SK-N-DZ (cell line): Measurements from ENCODE around the gene COA8.
"Not testable (repeated sequence)": the region's sequence is repeated elsewhere in the genome, so short reads cannot be mapped to it uniquely, and the experiment has no call there.

Experiments used
- DNase-seq: peaks from one replicate; pipeline ENCODE4 v3.0.0-alpha.2; 2015; ENCODE audit warnings: low spot score

Gene COA8

DNA sequence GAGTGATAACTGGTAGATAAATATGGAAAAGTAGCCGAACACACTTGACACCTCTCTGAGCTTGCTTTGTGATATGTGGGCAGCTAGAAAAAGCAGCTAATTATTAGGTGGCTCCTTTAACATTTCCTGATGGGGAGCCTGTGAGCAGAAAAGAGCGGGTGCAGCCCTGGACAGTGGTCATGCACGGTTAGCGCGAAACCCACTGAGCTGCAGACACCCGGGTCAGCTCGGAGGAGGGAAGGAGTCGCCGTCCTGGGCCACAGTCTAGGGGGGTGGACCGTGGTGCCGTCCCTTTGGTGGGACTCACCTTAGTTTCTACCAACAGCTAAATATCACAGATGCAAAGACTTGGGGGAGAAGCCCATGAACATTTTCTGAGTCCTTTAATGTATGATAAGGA lies 6.6 kb downstream of the COA8 start:
- no peak for DNase-seq

DNA sequence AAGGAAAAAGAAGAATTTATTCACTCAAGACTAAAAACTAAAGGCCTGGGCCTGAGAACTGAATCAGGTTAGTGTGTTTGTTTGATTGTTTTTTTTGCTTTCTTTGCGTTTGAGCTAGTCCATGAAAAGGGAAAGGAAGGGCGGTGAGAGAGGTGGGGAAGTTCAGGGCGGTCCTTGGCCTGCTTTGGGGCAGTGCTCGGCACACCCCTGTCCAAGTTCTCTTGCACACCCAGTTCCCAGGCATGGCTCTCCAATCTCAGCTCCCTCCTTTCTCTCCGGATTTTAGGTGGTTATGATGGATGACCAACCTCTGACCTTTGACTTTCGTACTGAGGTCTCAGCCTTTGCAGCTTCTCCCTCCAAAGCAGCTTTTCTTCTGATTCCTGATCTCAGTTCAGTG lies 11.3 kb downstream of the COA8 start:
- DNase-seq: no peak

GRCh38 chr14:103574707-103575285 lies 12.0 kb downstream of the COA8 start:
- no peak for DNase-seq

- DNase-seq: no peak
Measured at GRCh38 chr14:103576371-103577024, 13.7 kb downstream of the COA8 start.

DNA sequence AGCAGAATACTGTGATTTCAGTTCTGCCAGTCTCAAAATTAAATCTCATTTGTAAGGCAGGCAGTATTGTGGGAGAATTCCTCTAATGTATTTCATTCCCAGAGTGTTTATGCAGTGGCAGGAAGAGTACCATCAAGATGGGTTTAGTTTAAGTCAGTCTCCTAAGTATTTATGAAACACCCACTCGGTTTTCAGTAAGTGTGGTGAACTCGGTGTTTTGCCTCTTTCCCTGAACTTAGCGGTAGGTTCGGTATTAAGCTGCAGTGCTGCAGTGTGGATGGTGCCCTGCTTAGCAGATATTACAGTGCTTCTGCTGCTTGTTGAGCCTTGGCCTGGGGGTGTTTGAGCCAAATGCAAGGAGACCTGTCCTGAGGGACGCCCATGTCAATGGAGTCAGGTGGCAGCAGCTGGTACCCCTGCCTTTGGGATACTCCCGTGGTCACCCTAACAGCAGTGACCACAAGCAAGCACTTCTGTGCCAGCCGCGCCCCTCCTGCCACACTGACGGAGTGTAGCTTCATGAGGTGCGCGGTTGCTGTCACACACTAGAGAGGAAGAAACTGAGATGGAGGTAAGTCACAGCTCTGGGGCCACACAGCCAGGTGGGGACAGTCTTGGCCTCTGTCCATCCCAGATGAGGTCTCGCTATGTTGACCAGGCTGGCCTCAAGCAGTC lies 15.8 kb downstream of the COA8 start:
- DNase-seq: no peak

GRCh38 chr14:103581206-103581605 lies 18.4 kb downstream of the COA8 start:
- no peak for DNase-seq

DNA sequence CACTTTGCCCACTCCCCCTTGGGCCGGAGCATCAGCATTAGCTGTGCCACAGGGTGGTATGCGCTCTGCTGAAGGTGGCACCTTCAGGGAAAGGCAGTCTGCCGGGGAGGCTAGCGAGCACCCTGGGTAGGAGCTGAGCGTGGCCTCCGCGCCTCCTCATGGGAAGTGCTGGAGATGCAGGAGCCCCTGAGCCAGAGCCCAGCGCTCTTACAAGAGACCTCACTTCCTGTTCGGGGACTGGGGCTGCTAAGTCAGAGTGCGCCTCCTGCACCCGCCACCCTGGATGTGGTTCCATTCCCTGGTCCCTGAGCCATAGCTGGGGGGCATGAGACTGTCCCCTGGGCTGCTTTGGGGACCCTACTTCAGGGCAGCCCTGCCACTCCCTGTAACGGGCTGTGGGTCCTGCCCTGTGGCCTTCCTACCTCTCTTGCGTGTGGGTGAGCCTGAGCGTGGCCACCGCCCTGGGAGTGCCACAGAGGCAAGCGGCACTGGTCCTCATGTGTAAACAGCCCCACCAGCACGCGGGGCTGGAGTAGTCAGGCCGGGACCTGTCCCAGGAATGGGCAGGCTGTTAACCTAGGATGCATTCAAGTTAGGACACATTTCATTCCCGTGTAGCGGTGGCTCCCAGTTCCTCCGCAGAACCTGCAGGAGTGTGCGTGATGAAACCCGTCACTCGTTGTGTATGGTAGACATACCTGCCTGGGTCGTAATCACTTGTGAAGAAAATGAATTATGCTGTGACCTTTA lies 19.4 kb downstream of the COA8 start:
- DNase-seq: no peak

DNA sequence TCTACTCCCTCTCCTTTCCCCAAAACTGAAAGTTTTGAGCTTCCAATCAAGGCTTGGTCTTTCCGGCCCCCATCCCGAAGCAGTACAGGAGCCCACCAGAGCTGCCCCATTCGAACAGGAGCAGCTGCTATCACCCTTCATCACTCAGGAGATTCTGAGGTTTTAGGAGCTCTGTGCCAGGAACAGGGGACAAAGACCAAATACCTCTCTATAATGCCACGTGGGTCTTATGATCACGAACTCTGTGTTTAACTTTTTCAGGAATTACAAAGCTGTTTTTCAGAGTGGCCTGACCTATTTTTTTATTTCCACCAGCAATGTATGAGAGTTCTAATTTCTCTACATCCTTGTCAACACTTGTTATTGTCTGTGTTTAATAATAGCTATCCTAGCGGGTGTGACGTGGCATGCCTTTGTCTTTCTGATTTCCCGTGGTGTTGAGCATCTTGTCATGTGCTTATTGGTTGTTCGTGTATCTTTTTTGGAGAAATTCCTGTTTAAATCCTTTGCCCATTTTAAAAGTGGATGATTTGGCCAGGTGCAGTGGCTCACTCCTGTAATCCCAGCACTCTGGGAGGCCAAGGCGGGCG lies 21.7 kb downstream of the COA8 start:
- DNase-seq: no peak

GRCh38 chr14:103593577-103593976 lies 30.8 kb downstream of the COA8 start:
- no peak for DNase-seq

DNA sequence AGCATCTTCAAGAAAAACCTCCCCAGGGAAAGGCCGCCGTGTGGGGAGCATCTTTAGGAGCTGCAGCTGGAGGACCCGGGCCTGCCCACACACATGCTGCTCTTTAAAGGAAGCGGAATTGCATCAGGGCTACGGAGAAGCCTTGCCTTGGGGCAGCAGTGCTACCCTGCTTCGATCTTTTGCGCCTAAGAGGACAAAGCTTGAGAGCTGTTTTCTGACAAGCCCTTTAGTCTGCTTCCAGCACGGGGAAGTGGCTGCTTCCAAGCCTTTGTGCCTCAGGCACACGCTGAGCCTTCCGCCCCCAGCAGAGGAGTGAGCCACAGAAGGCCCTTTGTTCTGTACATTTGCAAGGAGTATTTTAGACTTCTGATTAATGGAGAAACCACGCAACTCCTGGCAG lies 31.5 kb downstream of the COA8 start:
- DNase-seq: no peak

DNA sequence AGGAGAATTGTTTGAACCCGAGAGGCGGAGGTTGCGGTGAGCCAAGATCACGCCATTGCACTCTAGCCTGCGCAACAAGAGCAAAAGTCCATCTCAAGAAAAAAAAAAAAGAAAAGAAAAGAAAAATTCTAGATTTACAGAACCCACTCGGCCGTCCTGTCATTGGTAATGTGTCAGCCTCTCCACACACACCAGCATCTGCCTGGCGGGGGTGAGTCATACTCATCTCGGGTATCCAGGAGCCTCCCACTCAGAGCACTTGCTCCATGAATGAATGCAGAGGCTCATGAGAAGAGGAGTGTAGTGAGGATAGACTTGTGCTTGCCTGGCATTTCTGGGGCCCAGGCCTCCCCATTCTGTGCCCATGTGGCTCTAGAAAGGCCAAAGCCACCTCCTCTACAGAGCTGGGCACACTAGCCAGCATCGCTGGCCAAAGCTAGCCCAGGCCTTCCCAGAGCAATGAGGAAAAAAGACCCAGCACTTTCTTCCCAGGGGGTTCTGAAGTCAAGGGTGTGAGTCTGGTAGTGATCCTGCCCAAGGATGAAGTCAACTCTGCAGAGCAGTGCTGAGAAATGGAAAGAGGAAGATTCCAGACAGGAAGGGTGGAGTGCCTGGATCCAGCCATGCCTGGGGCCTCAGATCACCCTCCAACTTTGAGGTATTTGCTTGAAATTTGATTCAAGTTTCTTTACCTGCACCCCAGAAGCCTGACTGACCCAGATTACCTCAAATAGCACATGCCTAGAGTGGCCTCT lies 35.0 kb downstream of the COA8 start:
- DNase-seq: no peak

GRCh38 chr14:103600503-103600902 lies 37.7 kb downstream of the COA8 start:
- DNase-seq: no peak

DNA sequence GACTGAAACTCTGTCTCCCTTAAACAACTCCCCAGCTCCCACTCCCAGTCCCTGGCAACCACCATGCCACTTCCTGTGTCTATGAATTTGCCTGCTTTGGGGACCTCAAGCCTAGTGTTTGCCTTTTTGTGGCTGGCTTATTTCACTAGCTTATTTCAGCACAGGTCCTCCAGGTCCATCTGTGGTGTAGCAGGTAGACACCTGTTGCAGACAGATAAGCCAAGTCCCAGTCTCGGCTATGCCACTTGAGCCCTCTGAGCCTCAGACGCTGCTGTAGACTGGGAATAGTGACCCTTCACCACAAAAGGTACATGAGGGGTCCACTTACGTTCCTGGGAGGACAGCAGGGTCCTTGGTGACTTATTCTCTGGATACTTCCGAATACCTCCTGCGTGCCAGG lies 41.9 kb downstream of the COA8 start:
- no peak for DNase-seq

GRCh38 chr14:103606963-103607668 lies 44.4 kb downstream of the COA8 start:
- peak; percentile 62 for DNase-seq

DNA sequence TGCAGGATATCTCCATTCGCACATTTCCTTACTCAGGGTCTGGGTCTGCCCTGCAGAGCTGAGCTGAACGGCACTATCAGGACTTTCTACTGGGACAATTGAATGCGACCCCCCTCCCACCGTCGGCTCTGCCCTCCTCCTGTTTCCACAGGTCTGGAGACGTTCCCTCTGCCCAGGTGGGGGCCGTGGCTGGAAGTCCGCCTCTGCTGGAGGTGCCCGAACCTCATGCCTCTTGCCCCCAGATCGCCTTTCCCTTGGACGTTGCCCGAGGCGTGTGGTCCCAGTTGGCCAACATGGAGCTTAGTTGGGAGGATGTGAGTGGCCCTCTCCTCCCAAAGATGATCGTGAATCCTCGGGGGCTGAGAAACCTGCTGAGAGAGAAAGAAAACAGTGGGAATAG lies 45.1 kb downstream of the COA8 start:
- no peak for DNase-seq

DNA sequence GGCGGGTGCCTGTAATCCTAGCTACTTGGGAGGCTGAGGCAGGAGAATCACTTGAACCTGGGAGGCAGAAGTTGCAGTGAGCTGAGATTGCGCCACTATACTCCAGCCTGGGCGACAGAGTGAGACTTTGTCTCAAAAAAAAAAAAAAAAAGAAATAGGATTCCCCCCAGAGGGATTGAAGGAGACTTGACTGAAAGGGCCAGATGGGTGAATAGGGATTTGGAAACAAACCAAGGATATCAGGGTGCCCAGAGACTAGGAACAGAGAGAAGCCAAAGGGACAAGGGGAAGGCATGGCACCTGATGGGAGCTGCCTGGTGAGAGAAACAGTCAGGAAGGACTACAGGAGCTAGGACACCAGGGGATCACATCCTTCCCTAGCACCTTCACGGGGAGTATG lies 46.3 kb downstream of the COA8 start:
- DNase-seq: not testable (repeated sequence)

GRCh38 chr14:103611215-103611614 lies 48.5 kb downstream of the COA8 start:
- DNase-seq: no peak

GRCh38 chr14:103613517-103613916 lies 50.8 kb downstream of the COA8 start:
- no peak for DNase-seq

- DNase-seq: no peak
Measured at GRCh38 chr14:103616635-103617300, 54.0 kb downstream of the COA8 start.

GRCh38 chr14:103619057-103619456 lies 56.3 kb downstream of the COA8 start:
- DNase-seq: no peak
